ENCODE data around the gene SLC49A4. TPM values are rescaled to one million over a fixed set of nuclear protein-coding genes. Genes with fewer than 3 reads are reported as not detected.

SLC49A4 gene
- total RNA-seq, 1 experiment from 2014 or later, result 12.0 TPM

DNA sequence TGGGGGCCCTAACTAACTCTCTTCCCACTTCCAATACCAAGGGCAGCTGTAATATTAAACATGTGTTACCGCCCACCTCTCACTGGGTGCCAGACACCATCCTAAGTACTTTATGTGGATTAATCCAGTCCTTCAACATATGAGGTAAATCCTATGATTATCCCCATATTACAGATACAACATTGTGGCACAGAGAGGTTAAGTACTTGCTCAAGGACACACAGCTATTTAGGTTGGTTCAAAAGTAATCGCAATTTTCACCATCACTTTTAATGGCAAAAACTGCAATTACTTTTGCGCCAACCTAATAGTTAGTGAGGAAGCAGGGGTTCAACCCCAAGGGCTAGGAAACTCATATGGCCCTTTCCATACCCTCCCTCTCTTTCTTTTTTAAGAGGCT, 131.9 kb downstream of the SLC49A4 start:
- Histone ChIP-seq H3K27ac (no peak overlapping the region), H3K4me1 (replicated peaks) (no peaks in the 10 kb centered on the region), H3K36me3 (no peaks in the 10 kb centered on the region), H3K27me3 (replicated peaks) (peaks cover 28% of the 10 kb centered on the region), H3K4me3 (no peak overlapping the region), H3K9me3 (replicated peaks) (no peaks in the 10 kb centered on the region)
- no peak for DNase-seq (ENCODE audit: low read depth in 1 of 2, low spot score in 2 of 2)

DNA sequence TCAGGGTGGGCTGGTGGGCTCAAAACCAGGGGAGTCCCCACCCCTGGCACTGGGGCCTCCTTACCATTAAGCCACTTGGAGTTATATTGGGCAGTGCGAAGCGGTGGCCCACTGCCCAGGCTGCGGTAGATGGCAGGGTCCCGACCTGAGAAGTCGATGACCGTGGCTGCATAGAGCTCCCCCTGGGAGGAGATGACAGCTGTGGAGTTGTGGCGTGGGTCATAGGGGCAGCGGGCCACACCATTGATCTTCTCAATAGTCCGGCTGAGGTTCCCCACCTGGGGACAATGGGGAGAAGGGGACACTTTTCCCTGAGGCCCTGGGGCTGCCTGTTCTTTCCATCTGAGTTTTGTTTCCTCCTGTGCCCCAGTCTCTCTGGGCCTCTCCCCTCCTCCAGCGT, 132.9 kb downstream of the SLC49A4 start:
- H3K4me3 ChIP-seq, result no peak overlapping the region

DNA sequence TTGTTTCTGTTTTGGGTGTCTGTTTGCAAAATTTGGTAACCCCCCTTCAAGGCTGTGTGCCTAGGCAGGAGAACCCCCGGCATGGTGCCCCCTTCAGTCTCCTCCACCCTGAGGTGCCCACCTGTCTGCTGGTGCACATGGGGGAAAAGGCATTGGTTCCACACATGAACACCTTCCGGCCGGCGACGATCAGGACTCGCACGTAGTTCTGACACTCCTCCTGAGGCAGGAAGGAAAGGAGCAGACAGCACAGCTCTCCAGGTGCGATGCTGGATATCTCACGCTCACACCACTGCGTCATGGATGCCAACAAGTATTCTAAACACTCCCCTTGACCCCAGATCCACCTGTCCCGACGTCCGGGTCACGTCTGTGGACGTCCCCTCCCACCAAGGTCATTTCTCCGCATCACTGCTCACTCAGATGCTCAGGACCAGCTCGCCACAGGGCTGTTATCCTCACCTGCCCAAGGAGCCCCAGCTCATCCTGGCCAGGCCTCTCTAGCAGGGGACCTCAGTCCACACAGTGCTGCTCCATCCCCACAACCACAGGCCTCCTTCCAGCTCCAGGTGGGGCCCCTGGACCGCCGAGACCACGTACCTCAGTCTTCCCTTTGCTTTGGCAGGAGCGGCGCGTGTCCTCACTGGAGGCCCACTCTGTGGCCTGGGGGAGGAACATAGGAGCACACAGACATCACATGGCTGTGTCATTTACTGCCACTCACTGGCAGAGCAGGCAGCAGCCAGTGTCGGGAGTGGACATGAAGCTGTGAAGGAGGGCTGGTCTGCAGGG, 133.7 kb downstream of the SLC49A4 start:
- H3K4me1 ChIP-seq (replicated peaks), result no peaks in the 10 kb centered on the region
- no peak for DNase-seq (ENCODE audit: low read depth in 1 of 2, low spot score in 2 of 2)
- H3K27ac ChIP-seq, result no peak overlapping the region
- H3K36me3 ChIP-seq, result no peaks in the 10 kb centered on the region
- H3K4me3 ChIP-seq, result no peak overlapping the region
- no peaks in the 10 kb centered on the region for H3K9me3 ChIP-seq (replicated peaks)
- peaks cover 22% of the 10 kb centered on the region for H3K27me3 ChIP-seq (replicated peaks)

More for the DNA sequence above, 132.9 kb downstream of the SLC49A4 start:
- no peak overlapping the region for H3K27ac ChIP-seq
- DNase-seq (ENCODE audit: low read depth in 1 of 2, low spot score in 2 of 2), result no peak
- H3K27me3 ChIP-seq (replicated peaks), result peaks cover 22% of the 10 kb centered on the region
- H3K9me3 ChIP-seq (replicated peaks), result no peaks in the 10 kb centered on the region
- H3K36me3 ChIP-seq, result no peaks in the 10 kb centered on the region
- H3K4me1 ChIP-seq (replicated peaks), result no peaks in the 10 kb centered on the region

DNA sequence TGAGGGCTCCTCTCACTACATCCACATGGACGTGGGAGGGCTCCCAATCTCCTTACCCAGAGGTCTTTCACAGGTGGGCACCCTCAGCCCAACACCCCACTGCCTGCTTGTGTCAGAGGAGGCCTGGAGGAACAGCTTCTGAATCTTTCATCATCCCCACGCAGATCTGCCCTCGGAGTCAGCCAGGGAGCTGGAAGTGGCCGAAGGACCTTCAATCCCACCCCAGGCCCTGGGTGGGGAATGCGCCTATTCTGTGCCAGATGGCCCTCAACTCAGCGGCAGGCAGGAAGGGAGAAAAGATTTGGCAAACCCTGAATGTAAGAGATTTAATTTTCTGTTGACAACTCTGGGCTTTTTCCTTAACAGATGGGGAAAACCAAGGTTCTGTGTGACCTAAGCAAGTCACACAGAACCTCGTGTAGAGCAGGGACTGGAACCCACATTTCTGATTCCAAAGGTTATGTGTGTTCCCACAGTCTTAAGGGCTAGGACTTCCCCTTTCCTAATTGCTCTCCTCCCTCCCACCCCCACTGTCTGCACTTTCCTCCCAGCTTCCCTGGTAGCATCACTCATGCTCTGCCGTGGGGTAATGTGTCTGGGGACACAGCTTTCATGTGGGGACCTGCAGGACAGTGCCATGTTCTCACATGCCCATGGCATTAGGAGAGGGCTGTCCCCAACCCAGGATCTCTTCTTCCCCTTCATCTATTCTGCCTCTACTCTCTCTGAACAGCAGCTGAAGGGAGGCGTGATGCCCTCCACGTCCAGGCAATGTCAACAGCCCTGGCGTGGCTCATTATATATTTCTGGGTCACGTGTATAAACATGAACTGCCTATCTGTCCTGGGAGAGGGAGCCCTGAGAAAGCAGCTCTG, 134.6 kb downstream of the SLC49A4 start:
- Histone ChIP-seq H3K36me3 (no peaks in the 10 kb centered on the region), H3K27ac (no peak overlapping the region), H3K27me3 (replicated peaks) (peaks cover 22% of the 10 kb centered on the region), H3K4me1 (replicated peaks) (no peaks in the 10 kb centered on the region), H3K9me3 (replicated peaks) (no peaks in the 10 kb centered on the region), H3K4me3 (no peak overlapping the region)
- no peak for DNase-seq (ENCODE audit: low read depth in 1 of 2, low spot score in 2 of 2)

DNA sequence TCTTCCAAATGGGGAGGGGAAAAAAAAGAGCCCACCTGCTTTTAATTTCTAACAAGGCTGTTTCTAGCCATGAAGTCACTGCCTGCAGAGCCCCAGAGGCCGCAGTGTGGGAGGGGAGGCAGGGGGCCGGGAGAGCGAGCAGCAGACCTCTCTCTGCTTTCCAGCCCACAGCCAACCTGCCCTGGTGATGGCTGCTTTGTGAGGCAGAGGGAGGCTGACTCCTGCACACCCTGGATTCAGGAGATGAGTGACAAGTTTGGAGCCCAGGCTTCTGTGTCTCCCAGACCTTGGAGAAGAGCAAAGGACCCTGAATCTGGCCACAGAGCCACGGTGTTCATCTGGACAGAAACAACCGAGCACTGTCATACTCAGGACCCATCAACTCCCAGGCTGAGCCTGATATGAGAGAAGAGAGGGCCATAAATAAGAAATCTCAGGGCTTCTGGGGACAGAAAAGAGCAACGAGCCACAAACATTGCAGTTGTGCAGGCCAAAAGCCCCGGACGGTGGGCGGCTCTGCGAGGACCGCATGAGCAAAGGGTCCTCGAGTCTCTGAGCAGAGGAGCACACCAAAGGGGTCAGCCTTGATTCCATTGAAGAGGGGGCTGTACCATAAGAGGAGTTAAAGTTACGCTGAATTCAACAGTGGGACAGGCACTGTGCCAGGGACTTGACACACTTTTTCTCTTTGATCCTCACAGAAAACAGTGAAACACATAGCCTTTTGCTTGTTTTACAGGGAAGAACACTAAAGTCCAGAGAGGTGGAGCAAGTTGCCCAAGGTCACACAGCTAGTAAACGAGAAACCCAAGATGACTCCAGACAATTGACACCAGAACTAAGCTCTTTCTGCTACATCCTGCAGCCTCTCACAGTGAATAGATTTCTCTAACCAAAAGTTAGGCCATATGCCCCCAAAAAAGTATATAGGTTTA, 135.5 kb downstream of the SLC49A4 start:
- no peaks in the 10 kb centered on the region for H3K36me3 ChIP-seq
- no peaks in the 10 kb centered on the region for H3K9me3 ChIP-seq (replicated peaks)
- no peak for DNase-seq (ENCODE audit: low read depth in 1 of 2, low spot score in 2 of 2)
- H3K27me3 ChIP-seq (replicated peaks), result peaks cover 22% of the 10 kb centered on the region
- no peaks in the 10 kb centered on the region for H3K4me1 ChIP-seq (replicated peaks)
- H3K4me3 ChIP-seq, result no peak overlapping the region
- no peak overlapping the region for H3K27ac ChIP-seq

Other genes starting within 250 kb of the SLC49A4 start
- 7.3 and 8.3 TPM in 2 replicates for gene PARP9, start 230.8 kb upstream of the SLC49A4 start, total RNA-seq (2014; rRNA removed; shearing (Covaris generic))
- 7.2 and 10.9 TPM in 2 replicates for gene DTX3L, start 230.7 kb upstream of the SLC49A4 start, total RNA-seq (2014; rRNA removed; shearing (Covaris generic))
- gene PARP15, start 217.4 kb upstream of the SLC49A4 start, total RNA-seq (2014; rRNA removed; shearing (Covaris generic)), result not detected in 2 replicates
- gene PARP14, start 114.2 kb upstream of the SLC49A4 start, total RNA-seq (2014; rRNA removed; shearing (Covaris generic)), result 17.6 and 22.5 TPM in 2 replicates
- gene HSPBAP1, start 1.2 kb upstream of the SLC49A4 start, total RNA-seq (2014; rRNA removed; shearing (Covaris generic)), result 2.1 and 3.7 TPM in 2 replicates
- not detected in 2 replicates for gene SEMA5B, start 232.7 kb downstream of the SLC49A4 start, total RNA-seq (2014; rRNA removed; shearing (Covaris generic))